ENCODE measurements around the gene IL24. TPM values are rescaled to one million over a fixed set of nuclear protein-coding genes. Genes with fewer than 3 reads are reported as not detected.

Gene IL24
- total RNA-seq, 1 experiment from 2014 or later, result not detected

GRCh38 chr1:206900149-206900548, 2.9 kb downstream of the IL24 start (continued):
- TF ChIP-seq, protein P1, sequence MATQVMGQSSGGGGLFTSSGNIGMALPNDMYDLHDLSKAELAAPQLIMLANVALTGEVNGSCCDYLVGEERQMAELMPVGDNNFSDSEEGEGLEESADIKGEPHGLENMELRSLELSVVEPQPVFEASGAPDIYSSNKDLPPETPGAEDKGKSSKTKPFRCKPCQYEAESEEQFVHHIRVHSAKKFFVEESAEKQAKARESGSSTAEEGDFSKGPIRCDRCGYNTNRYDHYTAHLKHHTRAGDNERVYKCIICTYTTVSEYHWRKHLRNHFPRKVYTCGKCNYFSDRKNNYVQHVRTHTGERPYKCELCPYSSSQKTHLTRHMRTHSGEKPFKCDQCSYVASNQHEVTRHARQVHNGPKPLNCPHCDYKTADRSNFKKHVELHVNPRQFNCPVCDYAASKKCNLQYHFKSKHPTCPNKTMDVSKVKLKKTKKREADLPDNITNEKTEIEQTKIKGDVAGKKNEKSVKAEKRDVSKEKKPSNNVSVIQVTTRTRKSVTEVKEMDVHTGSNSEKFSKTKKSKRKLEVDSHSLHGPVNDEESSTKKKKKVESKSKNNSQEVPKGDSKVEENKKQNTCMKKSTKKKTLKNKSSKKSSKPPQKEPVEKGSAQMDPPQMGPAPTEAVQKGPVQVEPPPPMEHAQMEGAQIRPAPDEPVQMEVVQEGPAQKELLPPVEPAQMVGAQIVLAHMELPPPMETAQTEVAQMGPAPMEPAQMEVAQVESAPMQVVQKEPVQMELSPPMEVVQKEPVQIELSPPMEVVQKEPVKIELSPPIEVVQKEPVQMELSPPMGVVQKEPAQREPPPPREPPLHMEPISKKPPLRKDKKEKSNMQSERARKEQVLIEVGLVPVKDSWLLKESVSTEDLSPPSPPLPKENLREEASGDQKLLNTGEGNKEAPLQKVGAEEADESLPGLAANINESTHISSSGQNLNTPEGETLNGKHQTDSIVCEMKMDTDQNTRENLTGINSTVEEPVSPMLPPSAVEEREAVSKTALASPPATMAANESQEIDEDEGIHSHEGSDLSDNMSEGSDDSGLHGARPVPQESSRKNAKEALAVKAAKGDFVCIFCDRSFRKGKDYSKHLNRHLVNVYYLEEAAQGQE (IDR thresholded peaks at IDR 0.05; ENCODE audit: low read depth), result no peak
- TF ChIP-seq RAD21 (IDR thresholded peaks at IDR 0.05; ENCODE audit: low read depth), result no peak

GRCh38 chr1:206901944-206902343, 4.7 kb downstream of the IL24 start:
- intact Hi-C loops (cut with micrococcal nuclease), result no loop called here
- RAD21 ChIA-PET (ENCODE audit: low non-redundant PET in 1 of 2, low total read pairs in 2 of 2, uncharacterized antibody in 2 of 2, unreplicated experiment in 2 of 2), result no interaction called here
- Histone ChIP-seq H3K27ac (ENCODE audit: low read depth, low read length) (no peak overlapping the region), H4K20me1 (ENCODE audit: insufficient read depth) (no peaks in the 10 kb centered on the region), H3K27me3 (ENCODE audit: insufficient read depth, low read length) (no peaks in the 10 kb centered on the region), H3K4me3 (replicated peaks in 1 of 2; ENCODE audit: low read depth in 1 of 2, low read length in 2 of 2) (no peak overlapping the region), H3K9me2 (ENCODE audit: insufficient read depth) (no peaks in the 10 kb centered on the region), H3K79me2 (ENCODE audit: insufficient read depth, low read length) (no peaks in the 10 kb centered on the region), H3K4me2 (ENCODE audit: low read length) (no peak overlapping the region), H3K9ac (ENCODE audit: low read length) (no peak overlapping the region), H2AFZ (ENCODE audit: low read depth, low read length, poor library complexity, severe bottlenecking) (no peak overlapping the region), H3K9me3 (ENCODE audit: control insufficient read depth in 1 of 2, insufficient read depth in 1 of 2, low read depth in 1 of 2, low read length in 2 of 2) (no peaks in the 10 kb centered on the region), H3K36me3 (ENCODE audit: control insufficient read depth in 1 of 2, insufficient read depth in 2 of 2, low read length in 2 of 2) (no peaks in the 10 kb centered on the region), H3K4me1 (ENCODE audit: control insufficient read depth in 1 of 2, insufficient read depth in 2 of 2, low read length in 2 of 2) (peaks cover 17 to 33% of the 10 kb centered on the region in 2 experiments)
- ATAC-seq, result no peak
- BruUV-seq (replicated peaks), result no TSS peak
- POLR2A ChIA-PET, result no interaction called here
- TF ChIP-seq TCF7L2 (IDR thresholded peaks at IDR 0.05; ENCODE audit: borderline replicate concordance, extremely low read depth, insufficient read depth, insufficient read length) (no peak), ELF1 (IDR thresholded peaks at IDR 0.05; ENCODE audit: borderline replicate concordance, low read depth) (no peak), SRF (IDR thresholded peaks at IDR 0.05; ENCODE audit: low read depth) (no peak), SP1 (IDR thresholded peaks at IDR 0.05; ENCODE audit: low read depth) (no peak), POLR2AphosphoS5 (IDR thresholded peaks at IDR 0.05; ENCODE audit: low read depth, low read length) (no peak), EZH2phosphoT487 (IDR thresholded peaks at IDR 0.05; ENCODE audit: borderline replicate concordance) (no peak), JUND (IDR thresholded peaks at IDR 0.05) (no peak), FOSL1 (IDR thresholded peaks at IDR 0.05; ENCODE audit: low read depth) (no peak)
- TF ChIP-seq, protein P2, sequence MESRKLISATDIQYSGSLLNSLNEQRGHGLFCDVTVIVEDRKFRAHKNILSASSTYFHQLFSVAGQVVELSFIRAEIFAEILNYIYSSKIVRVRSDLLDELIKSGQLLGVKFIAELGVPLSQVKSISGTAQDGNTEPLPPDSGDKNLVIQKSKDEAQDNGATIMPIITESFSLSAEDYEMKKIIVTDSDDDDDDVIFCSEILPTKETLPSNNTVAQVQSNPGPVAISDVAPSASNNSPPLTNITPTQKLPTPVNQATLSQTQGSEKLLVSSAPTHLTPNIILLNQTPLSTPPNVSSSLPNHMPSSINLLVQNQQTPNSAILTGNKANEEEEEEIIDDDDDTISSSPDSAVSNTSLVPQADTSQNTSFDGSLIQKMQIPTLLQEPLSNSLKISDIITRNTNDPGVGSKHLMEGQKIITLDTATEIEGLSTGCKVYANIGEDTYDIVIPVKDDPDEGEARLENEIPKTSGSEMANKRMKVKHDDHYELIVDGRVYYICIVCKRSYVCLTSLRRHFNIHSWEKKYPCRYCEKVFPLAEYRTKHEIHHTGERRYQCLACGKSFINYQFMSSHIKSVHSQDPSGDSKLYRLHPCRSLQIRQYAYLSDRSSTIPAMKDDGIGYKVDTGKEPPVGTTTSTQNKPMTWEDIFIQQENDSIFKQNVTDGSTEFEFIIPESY (IDR thresholded peaks at IDR 0.05; ENCODE audit: extremely low read depth, insufficient replicate concordance, low read length), result no peak
- TF ChIP-seq, protein P3, sequence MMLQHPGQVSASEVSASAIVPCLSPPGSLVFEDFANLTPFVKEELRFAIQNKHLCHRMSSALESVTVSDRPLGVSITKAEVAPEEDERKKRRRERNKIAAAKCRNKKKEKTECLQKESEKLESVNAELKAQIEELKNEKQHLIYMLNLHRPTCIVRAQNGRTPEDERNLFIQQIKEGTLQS (IDR thresholded peaks at IDR 0.05), result no peak
- no peak for DNase-seq (ENCODE audit: low read depth, low spot score)
- CTCF ChIA-PET, result no interaction called here
